Measurements from ENCODE around the gene SMYD3. TPM values are rescaled to one million over a fixed set of nuclear protein-coding genes. Genes with fewer than 3 reads are reported as not detected.

Gene SMYD3
- total RNA-seq, result 0.32 TPM

DNA sequence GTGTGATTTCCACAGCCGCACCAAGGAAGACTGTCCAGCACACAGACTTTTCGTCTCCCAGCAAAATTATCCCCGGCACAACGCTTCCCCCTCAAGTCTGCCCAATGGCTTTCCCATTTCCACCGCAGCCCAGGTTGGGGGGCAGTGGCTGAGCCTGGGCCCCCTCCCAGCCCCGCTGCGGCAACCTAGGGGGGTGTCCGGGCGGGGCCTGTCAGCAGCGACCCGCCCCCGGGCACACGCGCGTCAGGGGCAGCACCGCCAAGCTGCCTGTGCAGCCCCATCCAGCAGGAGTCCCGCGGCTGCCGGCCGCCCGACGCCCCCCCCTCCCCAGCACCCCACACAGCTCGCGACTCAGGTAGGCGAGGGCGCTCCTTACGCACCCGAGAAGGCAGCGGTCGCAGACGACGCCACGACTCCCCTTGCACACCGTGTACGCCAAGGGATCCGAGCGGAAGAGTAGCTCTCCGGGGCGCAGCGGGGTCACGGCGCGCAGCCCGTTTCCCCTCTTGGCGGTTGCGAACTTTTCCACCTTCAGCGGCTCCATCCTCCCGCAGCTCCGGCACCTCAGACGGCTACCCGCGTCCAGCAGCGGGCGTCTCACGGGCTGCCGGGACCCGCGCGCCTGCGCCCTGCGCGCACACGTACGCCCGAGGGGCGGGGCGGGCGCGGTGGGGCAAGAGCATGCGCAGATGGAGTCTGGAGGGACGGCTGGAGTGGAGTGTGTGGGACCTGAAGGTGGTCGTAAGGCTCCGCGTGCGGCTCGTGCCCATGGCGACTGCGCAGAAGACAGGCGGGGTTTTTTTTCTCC is at the start of gene SMYD3:
SMYD3 (minus strand) TSS at position 606 of the 808 bp plus-strand sequence.
- no peak within 1 kb of the TSS for H3K27ac ChIP-seq
- peak in 1 of 2 donors; percentile 74 for DNase-seq (ENCODE audit: low spot score in 2 of 2)
- H3K27me3 ChIP-seq, result no peaks in the 10 kb centered on the region
- TF ChIP-seq, protein P1, sequence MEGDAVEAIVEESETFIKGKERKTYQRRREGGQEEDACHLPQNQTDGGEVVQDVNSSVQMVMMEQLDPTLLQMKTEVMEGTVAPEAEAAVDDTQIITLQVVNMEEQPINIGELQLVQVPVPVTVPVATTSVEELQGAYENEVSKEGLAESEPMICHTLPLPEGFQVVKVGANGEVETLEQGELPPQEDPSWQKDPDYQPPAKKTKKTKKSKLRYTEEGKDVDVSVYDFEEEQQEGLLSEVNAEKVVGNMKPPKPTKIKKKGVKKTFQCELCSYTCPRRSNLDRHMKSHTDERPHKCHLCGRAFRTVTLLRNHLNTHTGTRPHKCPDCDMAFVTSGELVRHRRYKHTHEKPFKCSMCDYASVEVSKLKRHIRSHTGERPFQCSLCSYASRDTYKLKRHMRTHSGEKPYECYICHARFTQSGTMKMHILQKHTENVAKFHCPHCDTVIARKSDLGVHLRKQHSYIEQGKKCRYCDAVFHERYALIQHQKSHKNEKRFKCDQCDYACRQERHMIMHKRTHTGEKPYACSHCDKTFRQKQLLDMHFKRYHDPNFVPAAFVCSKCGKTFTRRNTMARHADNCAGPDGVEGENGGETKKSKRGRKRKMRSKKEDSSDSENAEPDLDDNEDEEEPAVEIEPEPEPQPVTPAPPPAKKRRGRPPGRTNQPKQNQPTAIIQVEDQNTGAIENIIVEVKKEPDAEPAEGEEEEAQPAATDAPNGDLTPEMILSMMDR (IDR thresholded peaks at IDR 0.05), result no peak
- no peaks in the 10 kb centered on the region for H3K36me3 ChIP-seq
- H3K4me1 ChIP-seq, result no peaks in the 10 kb centered on the region
- H3K9me3 ChIP-seq, result no peaks in the 10 kb centered on the region
- peak within 1 kb of the TSS; percentile 61 to 74 for H3K4me3 ChIP-seq
- intact Hi-C loops (cut with DNase I), result loop anchor here (5.0 kb wide), 1 partner anchor 60 kb away; the partner anchor contains the start of genes CNST and TFB2M

DNA sequence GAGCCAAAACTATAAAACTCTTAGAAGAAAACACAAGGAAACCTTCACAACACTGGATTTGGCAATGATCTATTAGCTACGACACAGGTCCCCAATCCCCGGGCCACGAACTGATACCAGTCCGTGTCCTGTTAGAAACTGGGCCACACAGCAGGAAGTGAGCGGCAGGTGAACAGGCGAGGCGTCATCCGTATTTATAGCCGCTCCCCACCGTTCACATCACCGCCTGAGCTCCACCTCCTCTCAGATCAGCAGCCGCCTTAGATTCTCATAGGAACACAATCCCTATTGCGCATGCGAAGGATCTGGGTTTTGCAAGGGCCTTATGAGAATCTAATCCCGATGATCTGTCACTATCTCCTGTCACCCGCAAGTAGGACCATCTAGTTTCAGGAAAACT is 47.1 kb upstream of the SMYD3 start:
- Histone ChIP-seq H3K4me1 (no peaks in the 10 kb centered on the region), H3K27me3 (no peaks in the 10 kb centered on the region), H3K4me3 (no peak overlapping the region), H3K27ac (no peak overlapping the region), H3K9me3 (no peaks in the 10 kb centered on the region), H3K36me3 (peaks cover 26 to 71% of the 10 kb centered on the region in 2 donors)
- intact Hi-C loops (cut with DNase I), result no loop called here
- TF ChIP-seq, protein P1 (IDR thresholded peaks at IDR 0.05), result no peak
- no peak for DNase-seq (ENCODE audit: low spot score in 2 of 2)

DNA sequence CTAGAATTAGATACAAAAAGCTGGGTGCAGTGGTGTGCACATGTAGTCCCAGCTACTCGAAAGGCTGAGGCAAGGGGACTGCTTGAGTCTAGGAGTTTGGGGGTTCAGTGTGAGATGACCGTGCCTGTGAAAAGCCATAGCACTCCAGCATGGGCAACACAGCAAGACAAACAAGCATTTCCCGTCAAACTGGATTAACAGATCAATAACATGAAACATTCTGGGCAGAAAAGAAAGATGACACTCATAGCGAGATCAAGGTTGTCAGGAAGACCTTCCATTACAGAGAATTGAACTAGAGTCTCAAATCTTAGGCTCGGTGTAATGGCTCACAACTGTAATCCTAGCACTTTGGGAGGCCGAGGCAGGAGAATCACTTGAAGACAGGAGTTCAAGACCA is 45.0 kb upstream of the SMYD3 start:
- Histone ChIP-seq H3K27ac (no peak overlapping the region), H3K27me3 (no peaks in the 10 kb centered on the region), H3K4me3 (no peak overlapping the region), H3K4me1 (no peaks in the 10 kb centered on the region), H3K36me3 (peaks cover 35 to 61% of the 10 kb centered on the region in 2 donors), H3K9me3 (no peaks in the 10 kb centered on the region)
- DNase-seq (ENCODE audit: low spot score in 2 of 2), result no peak
- intact Hi-C loops (cut with DNase I), result no loop called here
- TF ChIP-seq, protein P1 (IDR thresholded peaks at IDR 0.05), result no peak

DNA sequence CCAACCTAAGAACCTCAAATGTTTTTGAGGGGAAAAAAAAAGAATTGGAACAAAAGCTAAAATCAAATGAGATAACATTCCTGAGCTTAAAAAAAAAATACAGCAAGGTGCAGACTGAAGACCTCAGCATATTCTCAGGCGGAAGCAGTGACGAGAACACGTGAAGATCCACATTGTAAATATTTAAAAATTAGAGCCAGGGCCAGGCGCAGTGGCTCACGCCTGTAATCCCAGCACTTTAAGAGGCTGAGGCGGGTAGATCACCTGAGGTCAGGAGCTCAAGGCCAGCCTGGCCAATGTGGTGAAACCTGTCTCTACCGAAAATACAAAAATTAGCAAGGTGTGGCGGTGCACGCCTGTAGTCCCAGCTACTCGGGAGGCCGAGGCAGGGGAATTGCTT is 43.3 kb upstream of the SMYD3 start:
- TF ChIP-seq, protein P1 (IDR thresholded peaks at IDR 0.05), result no peak
- intact Hi-C loops (cut with DNase I), result no loop called here
- peaks cover 31 to 57% of the 10 kb centered on the region in 2 donors for H3K36me3 ChIP-seq
- H3K9me3 ChIP-seq, result no peaks in the 10 kb centered on the region
- DNase-seq (ENCODE audit: low spot score in 2 of 2), result no peak
- H3K4me1 ChIP-seq, result no peaks in the 10 kb centered on the region
- H3K27ac ChIP-seq, result no peak overlapping the region
- no peaks in the 10 kb centered on the region for H3K27me3 ChIP-seq
- H3K4me3 ChIP-seq, result no peak overlapping the region

DNA sequence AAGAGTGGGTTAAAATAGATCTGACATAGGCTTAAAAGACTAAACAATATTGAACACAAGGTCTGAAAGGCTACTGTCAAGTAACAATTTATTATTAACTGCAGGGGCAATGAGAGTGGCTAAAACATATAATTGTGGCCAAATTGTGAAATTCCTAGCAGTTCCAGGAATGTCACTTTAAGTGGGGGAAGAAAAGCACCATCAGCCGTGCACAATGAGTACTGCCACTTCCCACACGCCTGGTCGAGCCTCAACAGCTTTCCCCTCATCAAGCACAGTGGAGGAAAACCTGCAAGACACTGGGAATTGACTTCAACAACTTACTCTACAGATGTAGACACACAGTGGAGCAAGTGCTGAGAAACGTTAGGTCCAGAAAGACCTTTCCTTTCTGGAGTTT is 42.6 kb upstream of the SMYD3 start:
- H3K4me1 ChIP-seq, result no peaks in the 10 kb centered on the region
- no peak overlapping the region for H3K4me3 ChIP-seq
- DNase-seq (ENCODE audit: low spot score in 2 of 2), result no peak
- no peaks in the 10 kb centered on the region for H3K27me3 ChIP-seq
- peaks cover 26 to 58% of the 10 kb centered on the region in 2 donors for H3K36me3 ChIP-seq
- intact Hi-C loops (cut with DNase I), result no loop called here
- no peaks in the 10 kb centered on the region for H3K9me3 ChIP-seq
- no peak overlapping the region for H3K27ac ChIP-seq
- TF ChIP-seq, protein P1 (IDR thresholded peaks at IDR 0.05), result no peak
